ENCODE results near the gene NEDD8. TPM values are rescaled to one million over a fixed set of nuclear protein-coding genes. Genes with fewer than 3 reads are reported as not detected.

The NEDD8 gene
- total and polyA plus RNA-seq, 2 experiments from 2014 or later: 130 to 418 TPM

- no peaks in the 10 kb centered on the region for H3F3A ChIP-seq (replicated peaks; ENCODE audit: low read depth)
- peaks cover 4% of the 10 kb centered on the region; the same call in 2 of the 3 replicates for H3K4me1 Mint-ChIP-seq
- no peaks in the 10 kb centered on the region for H3K9me2 ChIP-seq (ENCODE audit: insufficient read depth)
- H3K4me2 ChIP-seq: no peak overlapping the region
- TF ChIP-seq ETS1 (IDR thresholded peaks at IDR 0.05): no peak
- no peak for TF ChIP-seq ZNF462 (CRISPR knock-in tag; IDR thresholded peaks at IDR 0.05)
- TF ChIP-seq REST (IDR thresholded peaks at IDR 0.05; ENCODE audit: unreplicated experiment): no peak
- TF ChIP-seq ZNF331 (CRISPR knock-in tag; IDR thresholded peaks at IDR 0.05; ENCODE audit: low read depth): no peak
- TF ChIP-seq EZH2 (IDR thresholded peaks at IDR 0.05; ENCODE audit: low read depth, unreplicated experiment): no peak
- no peak for TF ChIP-seq EZH2phosphoT487 (IDR thresholded peaks at IDR 0.05; ENCODE audit: unreplicated experiment)
- TF ChIP-seq CTCF (conservative IDR thresholded peaks at IDR 0.05; ENCODE audit: low read depth in 2 of 2): no peak
- H3K27me3 ChIP-seq (ENCODE audit: insufficient read depth): no peaks in the 10 kb centered on the region
- H3K4me3 Mint-ChIP-seq: no peak overlapping the region
- H3K27me3 Mint-ChIP-seq (ENCODE audit: insufficient read depth, low read depth, poor library complexity): peaks cover 17% of the 10 kb centered on the region
- no peak for ATAC-seq
- no peak for DNase-seq (ENCODE audit: low spot score)
- no peaks in the 10 kb centered on the region for H3K4me1 ChIP-seq (ENCODE audit: insufficient read depth)
- no peak overlapping the region for H3K4me3 ChIP-seq
- H3K27ac ChIP-seq (ENCODE audit: low read depth): no peak overlapping the region
- no peaks in the 10 kb centered on the region for H3K36me3 Mint-ChIP-seq (ENCODE audit: low read depth)
- H3K36me3 ChIP-seq (ENCODE audit: insufficient read depth): no peaks in the 10 kb centered on the region
- no peak overlapping the region for H3K27ac Mint-ChIP-seq
- no peaks in the 10 kb centered on the region for H3K9me3 Mint-ChIP-seq
- no peaks in the 10 kb centered on the region for H3K79me2 ChIP-seq (replicated peaks; ENCODE audit: insufficient read depth)
- H2AFZ ChIP-seq: no peak overlapping the region
- no peaks in the 10 kb centered on the region for H4K20me1 ChIP-seq (replicated peaks; ENCODE audit: insufficient read depth)
Measured at GRCh38 chr14:24255931-24256711, 24.0 kb upstream of the NEDD8 start.

Measured in GM23338 (cell line).